Esophagus muscularis mucosa (tissue), 4 donors: Measurements from ENCODE around the gene UVSSA. TPM values are rescaled to one million over a fixed set of nuclear protein-coding genes. Genes with fewer than 3 reads are reported as not detected.

Source experiments
- DNase-seq: peaks from one replicate; pipeline ENCODE4 v3.0.0-alpha.2; 2017; ENCODE audit errors: extremely low spot score
- H3K27ac ChIP-seq, 4 donors: fragments of 200-600 bp; sonication (generic); replicated peaks in 1 of 4; 1 replicate in 3 of 4; 2 replicates in 1 of 4; pipeline ENCODE4 v1.5.1; 2016 to 2019; ENCODE audit warnings: mild to moderate bottlenecking in 1 of 4
- H3K27me3 ChIP-seq, 4 donors: fragments of 200-600 bp; sonication (generic); one replicate each; pipeline versions ENCODE4 v1.5.1 to v1.6.0; 2016 to 2019
- H3K36me3 ChIP-seq, 4 donors: fragments of 200-600 bp; sonication (generic); one replicate each; pipeline ENCODE4 v1.5.1; 2016 to 2019
- H3K4me1 ChIP-seq, 4 donors: fragments of 200-600 bp; sonication (generic); one replicate each; pipeline ENCODE4 v1.5.1; 2016 to 2019
- H3K4me3 ChIP-seq, 4 donors: fragments of 200-600 bp; sonication (generic); 1 replicate in 2 of 4; 2 replicates in 2 of 4; pipeline ENCODE4 v1.5.1; 2016 to 2019; ENCODE audit warnings: mild to moderate bottlenecking in 4 of 4, moderate library complexity in 1 of 4
- H3K9me3 ChIP-seq, 4 donors: fragments of 200-600 bp; sonication (generic); 1 replicate in 3 of 4; 2 replicates in 1 of 4; pipeline ENCODE4 v1.5.1; 2016 to 2019
- EP300 ChIP-seq: sonication (generic); formaldehyde crosslinking; IDR thresholded peaks from one replicate; pipeline ENCODE4 v1.6.1; 2017; ENCODE audit warnings: antibody characterized with exemption
- POLR2A ChIP-seq: fragments of 450-650 bp; IDR thresholded peaks from one replicate; pipeline ENCODE4 v1.6.1; 2017; ENCODE audit warnings: antibody characterized with exemption, moderate library complexity, mild to moderate bottlenecking, low read depth
- POLR2AphosphoS5 ChIP-seq, 2 donors: sonication (generic); formaldehyde crosslinking; IDR thresholded peaks; one replicate each; pipeline ENCODE4 v1.6.1; 2017; ENCODE audit warnings: antibody characterized with exemption in 2 of 2
- WGBS: methylation state at CpG from one replicate; pipeline ENCODE4 v1.1.5; 2018; 5-methylcytosine and 5-hydroxymethylcytosine counted together
- intact Hi-C: fragments of 100-400 bp; cut with DNase I; formaldehyde crosslinking; loops from one replicate; pipeline ENCODE4 v1.15.1; 2023
- total RNA-seq, 4 donors: library from RNA; depleted of rRNA; stranded (reverse); fragments of >200 nt; gene quantifications; one replicate each; pipeline versions ENCODE4 v1.1.0 to v1.2.1, GENCODE V29; 2016
- TF ChIP-seq, protein P1 (sequence below), 3 experiments: fragments of 200-600 bp in 2 of 3; fragments of 450-650 bp in 1 of 3; sonication (generic) in 2 of 3; IDR thresholded peaks; one replicate each; pipeline ENCODE4 v1.5.1; 2017 to 2019; ENCODE audit warnings: antibody characterized with exemption in 3 of 3, mild to moderate bottlenecking in 2 of 3, moderate library complexity in 1 of 3

UVSSA gene
- total RNA-seq, 4 donors from 2014 or later: 8.9 to 16.5 (median 13.1) TPM

GRCh38 chr4:1337376-1337831 is 9.6 kb upstream of the UVSSA start:
- H3K27ac ChIP-seq: no peak overlapping the region
- no peak for DNase-seq
- no peaks in the 10 kb centered on the region for H3K27me3 ChIP-seq
- peaks cover 45 to 86% (median 83%) of the 10 kb centered on the region in 4 donors for H3K36me3 ChIP-seq
- H3K4me3 ChIP-seq: no peak overlapping the region
- TF ChIP-seq POLR2A: no peak
- H3K4me1 ChIP-seq: no peaks in the 10 kb centered on the region
- WGBS: 91% methylated on average over 11 of the region's 11 CpGs
- no peaks in the 10 kb centered on the region for H3K9me3 ChIP-seq
- intact Hi-C loops: no loop called here

DNA sequence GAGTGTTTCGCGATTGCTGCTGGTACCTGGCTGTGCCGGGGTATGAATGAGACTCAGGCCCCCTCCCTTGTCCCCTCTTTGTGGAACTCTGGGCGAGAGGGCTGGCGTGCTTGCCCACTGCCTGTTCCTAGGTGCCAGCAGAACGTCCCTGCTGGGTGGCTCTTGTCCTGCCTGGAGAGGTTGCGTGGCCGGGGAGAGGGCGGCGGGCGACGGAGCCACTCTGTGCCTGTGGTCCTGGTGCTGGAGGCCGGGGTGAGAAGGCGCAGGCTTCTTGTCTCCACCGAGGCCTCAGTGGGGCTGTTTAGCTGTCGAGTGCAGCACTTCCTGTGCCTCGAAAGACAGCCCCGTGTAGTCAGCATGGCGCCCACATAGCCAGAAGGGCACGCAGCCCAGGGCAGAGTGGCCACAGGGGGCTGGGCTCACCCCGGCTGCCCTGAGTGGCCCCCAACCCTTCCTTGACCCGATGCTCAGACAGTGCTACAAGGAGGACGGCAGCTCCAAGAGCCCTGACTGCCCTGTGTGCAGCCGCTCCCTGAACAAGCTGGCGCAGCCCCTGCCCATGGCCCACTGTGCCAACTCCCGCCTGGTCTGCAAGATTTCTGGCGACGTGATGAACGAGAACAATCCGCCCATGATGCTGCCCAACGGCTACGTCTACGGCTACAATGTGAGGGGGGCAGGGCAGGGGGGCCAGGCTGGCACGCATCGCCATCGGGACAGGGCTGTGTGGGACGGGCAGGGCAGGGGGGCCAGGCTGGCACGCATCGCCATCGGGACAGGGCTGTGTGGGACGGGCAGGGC is 8.9 kb upstream of the UVSSA start:
- intact Hi-C loops: no loop called here
- no peaks in the 10 kb centered on the region for H3K27me3 ChIP-seq
- H3K36me3 ChIP-seq: peaks cover 45 to 79% (median 76%) of the 10 kb centered on the region in 4 donors
- no peak for DNase-seq
- no peak overlapping the region for H3K27ac ChIP-seq
- H3K4me3 ChIP-seq: no peak overlapping the region
- H3K4me1 ChIP-seq: no peaks in the 10 kb centered on the region
- WGBS: 93% methylated on average over 20 of the region's 41 CpGs
- H3K9me3 ChIP-seq: no peaks in the 10 kb centered on the region
- TF ChIP-seq POLR2AphosphoS5 (IDR thresholded peaks at IDR 0.05) (no peak), EP300 (no peak)
- TF ChIP-seq, protein P1, sequence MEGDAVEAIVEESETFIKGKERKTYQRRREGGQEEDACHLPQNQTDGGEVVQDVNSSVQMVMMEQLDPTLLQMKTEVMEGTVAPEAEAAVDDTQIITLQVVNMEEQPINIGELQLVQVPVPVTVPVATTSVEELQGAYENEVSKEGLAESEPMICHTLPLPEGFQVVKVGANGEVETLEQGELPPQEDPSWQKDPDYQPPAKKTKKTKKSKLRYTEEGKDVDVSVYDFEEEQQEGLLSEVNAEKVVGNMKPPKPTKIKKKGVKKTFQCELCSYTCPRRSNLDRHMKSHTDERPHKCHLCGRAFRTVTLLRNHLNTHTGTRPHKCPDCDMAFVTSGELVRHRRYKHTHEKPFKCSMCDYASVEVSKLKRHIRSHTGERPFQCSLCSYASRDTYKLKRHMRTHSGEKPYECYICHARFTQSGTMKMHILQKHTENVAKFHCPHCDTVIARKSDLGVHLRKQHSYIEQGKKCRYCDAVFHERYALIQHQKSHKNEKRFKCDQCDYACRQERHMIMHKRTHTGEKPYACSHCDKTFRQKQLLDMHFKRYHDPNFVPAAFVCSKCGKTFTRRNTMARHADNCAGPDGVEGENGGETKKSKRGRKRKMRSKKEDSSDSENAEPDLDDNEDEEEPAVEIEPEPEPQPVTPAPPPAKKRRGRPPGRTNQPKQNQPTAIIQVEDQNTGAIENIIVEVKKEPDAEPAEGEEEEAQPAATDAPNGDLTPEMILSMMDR (IDR thresholded peaks at IDR 0.05): no peak

DNA sequence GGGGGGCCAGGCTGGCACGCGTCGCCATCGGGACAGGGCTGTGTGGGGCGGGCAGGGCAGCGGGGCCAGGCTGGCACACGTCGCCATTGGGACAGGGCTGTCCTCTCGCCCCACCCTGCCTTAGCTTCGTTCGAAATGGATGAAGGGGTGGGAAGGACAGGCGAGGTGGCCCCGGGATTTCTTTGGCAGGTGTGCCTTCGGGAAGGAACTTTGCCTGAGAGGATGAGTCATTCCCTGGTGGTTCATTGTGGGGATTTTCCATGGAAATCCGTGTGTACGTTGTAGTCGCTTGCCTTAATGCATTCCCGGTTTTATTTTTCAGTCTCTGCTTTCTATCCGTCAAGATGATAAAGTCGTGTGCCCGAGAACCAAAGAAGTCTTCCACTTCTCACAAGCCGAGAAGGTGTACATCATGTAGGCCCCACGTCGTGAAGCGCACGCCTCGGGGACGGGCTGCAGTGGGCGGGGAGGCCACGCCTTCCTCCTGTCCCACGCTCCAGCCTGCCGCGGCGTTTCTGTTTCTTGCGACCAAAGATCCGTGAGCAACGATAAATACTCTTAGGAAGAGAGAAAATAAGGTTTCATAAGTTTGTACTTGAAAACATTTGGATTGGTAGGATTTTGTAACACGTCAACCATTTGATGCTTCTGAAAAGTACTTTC is 8.1 kb upstream of the UVSSA start:
- Histone ChIP-seq H3K9me3 (no peaks in the 10 kb centered on the region), H3K27ac (no peak overlapping the region), H3K4me3 (no peak overlapping the region), H3K4me1 (no peaks in the 10 kb centered on the region), H3K27me3 (no peaks in the 10 kb centered on the region), H3K36me3 (peaks cover 45 to 75% (median 72%) of the 10 kb centered on the region in 4 donors)
- 95% methylated on average over 35 of the region's 38 CpGs for WGBS
- TF ChIP-seq, protein P1 (IDR thresholded peaks at IDR 0.05): no peak
- TF ChIP-seq POLR2AphosphoS5 (IDR thresholded peaks at IDR 0.05) (no peak), EP300 (no peak)
- no peak for DNase-seq
- intact Hi-C loops: no loop called here

GRCh38 chr4:1339489-1339888 is 7.5 kb upstream of the UVSSA start:
- no peak overlapping the region for H3K27ac ChIP-seq
- H3K4me1 ChIP-seq: no peaks in the 10 kb centered on the region
- TF ChIP-seq POLR2AphosphoS5 (IDR thresholded peaks at IDR 0.05) (no peak), EP300 (no peak), POLR2A (no peak)
- TF ChIP-seq, protein P1 (IDR thresholded peaks at IDR 0.05): no peak
- no peak overlapping the region for H3K4me3 ChIP-seq
- no peaks in the 10 kb centered on the region for H3K27me3 ChIP-seq
- peaks cover 45 to 69% (median 67%) of the 10 kb centered on the region in 4 donors for H3K36me3 ChIP-seq
- no peak for DNase-seq
- 97% methylated on average over 38 of the region's 38 CpGs for WGBS
- intact Hi-C loops: no loop called here
- no peaks in the 10 kb centered on the region for H3K9me3 ChIP-seq

DNA sequence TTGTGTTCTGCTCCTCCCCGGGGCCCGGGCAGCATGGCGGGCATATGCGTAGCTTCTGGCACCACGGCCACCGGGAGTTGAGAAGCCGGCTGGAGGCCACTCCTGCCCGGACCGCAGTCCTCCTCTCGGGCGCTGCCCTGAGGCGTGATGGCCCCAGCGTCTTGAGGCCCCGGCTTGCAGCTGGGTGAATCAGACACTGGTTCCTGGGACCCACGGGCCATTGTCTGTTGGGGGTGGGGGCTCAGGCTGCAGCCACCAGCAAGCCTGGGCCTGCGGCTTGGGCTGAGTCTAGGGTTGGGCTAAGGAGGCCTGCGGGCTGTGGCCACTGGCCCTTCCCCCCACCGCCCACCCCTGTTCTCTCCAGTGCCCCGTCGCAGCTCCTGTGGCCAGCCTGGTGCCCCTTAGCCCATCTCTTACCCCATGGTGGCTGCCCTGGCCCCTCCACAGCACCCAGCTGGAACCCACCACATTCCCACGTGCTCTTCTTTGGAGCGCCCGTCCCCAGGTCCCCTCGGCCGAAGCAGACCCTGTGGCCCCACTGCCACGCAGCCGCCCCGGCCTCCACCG is 6.7 kb upstream of the UVSSA start:
- Histone ChIP-seq H3K4me3 (no peak overlapping the region), H3K36me3 (peaks cover 45 to 62% (median 60%) of the 10 kb centered on the region in 4 donors), H3K4me1 (peaks cover 0 to 7% (median 5%) of the 10 kb centered on the region in 4 donors), H3K27me3 (no peaks in the 10 kb centered on the region), H3K27ac (no peak overlapping the region), H3K9me3 (no peaks in the 10 kb centered on the region)
- 92% methylated on average over 22 of the region's 29 CpGs for WGBS
- intact Hi-C loops: loop anchor here (10.0 kb wide), 1 partner anchor 175 kb away; no protein-coding TSS in a partner anchor
- no peak for DNase-seq
- TF ChIP-seq POLR2A: no peak
- no peak for TF ChIP-seq EP300
- no peak for TF ChIP-seq POLR2AphosphoS5 (IDR thresholded peaks at IDR 0.05)
- TF ChIP-seq, protein P1 (IDR thresholded peaks at IDR 0.05): no peak
